MM.1S (cell line): Measurements from ENCODE around the gene GLRX2.

Experiments
- DNase-seq: peaks from one replicate; pipeline ENCODE4 v3.0.0-alpha.2; 2015
- H2AFZ ChIP-seq: fragments of 300-600 bp; sonication (generic); 2 replicates; pipeline ENCODE4 v1.6.0; 2016; ENCODE audit warnings: antibody characterized with exemption, low read length
- H3F3A ChIP-seq: fragments of 300-600 bp; sonication (generic); 2 replicates; pipeline ENCODE4 v1.6.1; 2016; ENCODE audit warnings: mild to moderate bottlenecking, antibody characterized with exemption, low read length, moderate library complexity, mixed read lengths; ENCODE audit not compliant: insufficient read depth
- H3K27ac ChIP-seq: fragments of 300-600 bp; sonication (generic); 2 replicates; pipeline ENCODE4 v1.5.1; 2016; ENCODE audit warnings: mild to moderate bottlenecking, low read length
- H3K27me3 ChIP-seq: fragments of 300-600 bp; sonication (generic); replicated peaks from 2 replicates; pipeline ENCODE4 v1.6.0; 2016; ENCODE audit warnings: low read length; ENCODE audit not compliant: insufficient read depth
- H3K36me3 ChIP-seq: fragments of 300-600 bp; sonication (generic); replicated peaks from 2 replicates; pipeline ENCODE4 v1.6.1; 2016; ENCODE audit warnings: mild to moderate bottlenecking, low read length, mixed read lengths; ENCODE audit not compliant: insufficient read depth
- H3K4me1 ChIP-seq: fragments of 300-600 bp; sonication (generic); 2 replicates; pipeline ENCODE4 v1.6.1; 2016; ENCODE audit warnings: low read length, mixed read lengths
- H3K4me2 ChIP-seq: fragments of 300-600 bp; sonication (generic); 2 replicates; pipeline ENCODE4 v1.6.0; 2016; ENCODE audit warnings: low read depth, low read length
- H3K4me3 ChIP-seq: fragments of 300-600 bp; sonication (generic); 2 replicates; pipeline ENCODE4 v1.5.1; 2016; ENCODE audit warnings: low read length, mixed read lengths
- H3K79me2 ChIP-seq: fragments of 300-600 bp; sonication (generic); 2 replicates; pipeline ENCODE4 v1.6.1; 2016; ENCODE audit warnings: mixed run types, low read length, mixed read lengths
- H3K9ac ChIP-seq: fragments of 300-600 bp; sonication (generic); 2 replicates; pipeline ENCODE4 v1.6.1; 2016; ENCODE audit warnings: low read length, mixed read lengths
- H3K9me2 ChIP-seq: fragments of 300-600 bp; sonication (generic); replicated peaks from 2 replicates; pipeline ENCODE4 v1.6.1; 2016; ENCODE audit warnings: mild to moderate bottlenecking, low read length, mixed read lengths; ENCODE audit not compliant: insufficient read depth
- H3K9me3 ChIP-seq: fragments of 300-600 bp; sonication (generic); replicated peaks from 2 replicates; pipeline ENCODE4 v1.6.1; 2016; ENCODE audit warnings: mild to moderate bottlenecking, low read length, mixed read lengths; ENCODE audit not compliant: insufficient read depth
- H4K20me1 ChIP-seq: fragments of 300-600 bp; sonication (generic); 2 replicates; pipeline ENCODE4 v1.6.1; 2016; ENCODE audit warnings: mild to moderate bottlenecking, low read length, moderate library complexity, mixed read lengths; ENCODE audit not compliant: insufficient read depth
- CTCF ChIP-seq: fragments of 300-600 bp; sonication (generic); IDR thresholded peaks from 2 replicates; pipeline ENCODE4 v1.5.1; 2016; ENCODE audit warnings: antibody characterized with exemption, low read length, mixed read lengths
- EZH2 ChIP-seq: fragments of 300-600 bp; sonication (generic); optimal IDR thresholded peaks from 2 replicates; pipeline ENCODE3; 2017; ENCODE audit warnings: low read depth, mild to moderate bottlenecking, antibody characterized with exemption, low read length, mixed read lengths
- EZH2phosphoT487 ChIP-seq: fragments of 300-600 bp; sonication (generic); IDR thresholded peaks from 2 replicates; pipeline ENCODE4 v1.6.1; 2018; ENCODE audit warnings: antibody characterized with exemption, low read length

The GLRX2 gene

GRCh38 chr1:193140254-193140653 is 35.0 kb upstream of the GLRX2 start:
- Histone ChIP-seq H3K4me3 (no peak overlapping the region), H3K4me1 (0 out of 2 replicates have a peak, but pooled peaks cover 8% of the 10 kb centered on the region), H3K27ac (no peak overlapping the region), H3K9ac (no peak overlapping the region), H3K4me2 (no peak overlapping the region), H4K20me1 (no peaks in the 10 kb centered on the region; the same call in 1 of the 2 replicates), H3F3A (0 out of 2 replicates have a peak, but pooled peaks cover 3% of the 10 kb centered on the region), H3K36me3 (peaks cover 32% of the 10 kb centered on the region), H3K79me2 (peaks cover 80% of the 10 kb centered on the region), H2AFZ (no peak overlapping the region), H3K9me3 (no peaks in the 10 kb centered on the region), H3K27me3 (no peaks in the 10 kb centered on the region), H3K9me2 (no peaks in the 10 kb centered on the region)
- no peak for DNase-seq
- TF ChIP-seq EZH2phosphoT487 (no peak), EZH2 (no peak), CTCF (no peak)

DNA sequence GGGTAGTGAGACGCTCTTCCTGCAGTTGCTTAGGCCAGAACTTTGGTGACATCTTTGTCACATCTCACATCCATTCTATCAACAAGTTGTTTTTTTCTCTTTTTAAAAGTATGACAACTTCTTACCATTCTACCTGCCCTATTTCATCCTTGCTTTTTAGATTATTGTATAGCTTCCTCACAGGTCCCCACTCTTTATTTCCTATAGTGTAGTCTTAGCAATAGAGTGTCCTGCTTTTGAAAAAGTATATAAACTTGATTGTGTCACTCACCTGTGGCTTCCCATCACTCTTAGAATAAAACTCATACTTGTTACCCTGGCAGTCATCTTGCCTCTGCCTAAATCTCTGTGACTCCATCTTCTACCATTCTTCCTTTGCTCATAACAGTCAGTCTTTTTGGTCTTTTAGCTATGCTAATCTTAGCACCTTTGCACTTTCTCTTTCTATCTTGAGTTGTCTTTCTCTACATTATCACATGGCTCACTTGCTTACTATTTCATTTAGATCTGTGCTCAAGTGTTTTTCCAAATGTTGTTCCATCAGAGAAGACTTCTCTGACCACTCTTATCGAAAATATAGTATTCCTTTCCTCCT is 26.1 kb upstream of the GLRX2 start:
- Histone ChIP-seq H3K27ac (no peak overlapping the region), H3K4me3 (no peak overlapping the region), H4K20me1 (no peaks in the 10 kb centered on the region; the same call in 1 of the 2 replicates), H3K36me3 (peaks cover 20% of the 10 kb centered on the region; the same call in 1 of the 2 replicates), H3K9ac (no peak overlapping the region), H3K27me3 (no peaks in the 10 kb centered on the region), H3K79me2 (peaks cover 84% of the 10 kb centered on the region), H3K4me1 (peaks cover 19% of the 10 kb centered on the region), H3K9me2 (no peaks in the 10 kb centered on the region), H2AFZ (no peak overlapping the region), H3K9me3 (no peaks in the 10 kb centered on the region), H3F3A (no peaks in the 10 kb centered on the region), H3K4me2 (no peak overlapping the region)
- no peak for DNase-seq
- no peak for TF ChIP-seq EZH2phosphoT487
- TF ChIP-seq EZH2 = no peak
- no peak for TF ChIP-seq CTCF

DNA sequence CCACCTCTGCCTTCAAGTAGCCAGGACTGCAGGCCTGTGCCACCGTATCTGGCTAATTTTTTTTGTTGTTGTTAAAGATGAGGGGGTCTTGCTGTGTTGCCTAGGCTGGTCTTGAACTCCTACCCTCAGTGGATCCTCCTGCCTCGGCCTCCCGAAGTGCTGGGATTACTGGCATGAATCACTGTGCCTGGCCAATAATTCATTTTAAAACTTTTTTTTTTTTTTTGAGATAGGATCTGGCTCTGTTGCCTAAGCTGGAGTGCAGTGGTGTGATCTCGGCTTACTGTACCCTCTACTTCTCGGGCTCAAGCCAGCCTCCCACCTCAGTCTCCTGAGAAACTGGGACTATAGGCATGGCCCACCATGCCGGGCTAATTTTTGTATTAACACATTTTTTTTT is 20.2 kb upstream of the GLRX2 start:
- Histone ChIP-seq H3K36me3 (peaks cover 4% of the 10 kb centered on the region; the same call in 1 of the 2 replicates), H3F3A (peaks cover 18% of the 10 kb centered on the region), H3K4me3 (no peak overlapping the region), H4K20me1 (peaks cover 5% of the 10 kb centered on the region; the same call in 1 of the 2 replicates), H3K4me2 (no peak overlapping the region), H3K9me3 (no peaks in the 10 kb centered on the region), H3K9ac (no peak overlapping the region), H3K79me2 (peaks cover 75% of the 10 kb centered on the region), H3K27me3 (no peaks in the 10 kb centered on the region), H3K9me2 (no peaks in the 10 kb centered on the region), H3K27ac (no peak overlapping the region), H3K4me1 (peaks cover 15% of the 10 kb centered on the region; the same call in 1 of the 2 replicates), H2AFZ (no peak overlapping the region)
- no peak for TF ChIP-seq CTCF
- no peak for TF ChIP-seq EZH2phosphoT487
- TF ChIP-seq EZH2 = no peak
- DNase-seq = no peak
